ENCODE results near the gene MKKS.

MKKS gene

DNA sequence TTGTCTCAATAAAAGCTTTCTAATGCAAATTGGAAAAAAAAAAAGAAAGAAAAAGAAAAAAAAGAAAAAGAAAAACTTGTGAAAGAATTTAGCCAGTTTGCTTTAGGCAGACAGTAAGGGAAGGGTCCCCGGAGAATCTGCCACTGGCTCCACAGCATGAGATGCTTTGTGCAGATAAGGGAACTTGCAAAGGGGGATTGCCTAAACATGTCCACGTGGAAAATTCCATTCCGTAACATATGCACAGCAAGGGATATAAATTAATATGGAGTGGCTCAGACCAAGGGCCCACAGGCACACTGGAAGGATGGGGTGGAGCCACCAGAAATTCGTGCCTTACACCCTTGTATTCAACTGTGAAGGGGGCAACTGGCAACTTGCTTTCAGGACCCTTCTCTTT lies 45.4 kb downstream of the MKKS start:
- TF ChIP-seq, protein P1, sequence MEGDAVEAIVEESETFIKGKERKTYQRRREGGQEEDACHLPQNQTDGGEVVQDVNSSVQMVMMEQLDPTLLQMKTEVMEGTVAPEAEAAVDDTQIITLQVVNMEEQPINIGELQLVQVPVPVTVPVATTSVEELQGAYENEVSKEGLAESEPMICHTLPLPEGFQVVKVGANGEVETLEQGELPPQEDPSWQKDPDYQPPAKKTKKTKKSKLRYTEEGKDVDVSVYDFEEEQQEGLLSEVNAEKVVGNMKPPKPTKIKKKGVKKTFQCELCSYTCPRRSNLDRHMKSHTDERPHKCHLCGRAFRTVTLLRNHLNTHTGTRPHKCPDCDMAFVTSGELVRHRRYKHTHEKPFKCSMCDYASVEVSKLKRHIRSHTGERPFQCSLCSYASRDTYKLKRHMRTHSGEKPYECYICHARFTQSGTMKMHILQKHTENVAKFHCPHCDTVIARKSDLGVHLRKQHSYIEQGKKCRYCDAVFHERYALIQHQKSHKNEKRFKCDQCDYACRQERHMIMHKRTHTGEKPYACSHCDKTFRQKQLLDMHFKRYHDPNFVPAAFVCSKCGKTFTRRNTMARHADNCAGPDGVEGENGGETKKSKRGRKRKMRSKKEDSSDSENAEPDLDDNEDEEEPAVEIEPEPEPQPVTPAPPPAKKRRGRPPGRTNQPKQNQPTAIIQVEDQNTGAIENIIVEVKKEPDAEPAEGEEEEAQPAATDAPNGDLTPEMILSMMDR (conservative IDR thresholded peaks at IDR 0.05; ENCODE audit: low read length), result no peak
- no peak for TF ChIP-seq EZH2phosphoT487 (IDR thresholded peaks at IDR 0.05; ENCODE audit: borderline replicate concordance)
- no peak overlapping the region for H3K9ac ChIP-seq (ENCODE audit: low read depth, low read length, poor library complexity, severe bottlenecking)
- no peaks in the 10 kb centered on the region for H3K9me3 ChIP-seq (ENCODE audit: insufficient read depth, low read depth, low read length)
- no peak overlapping the region for H2AFZ ChIP-seq (ENCODE audit: low read length)
- no peaks in the 10 kb centered on the region for H3K79me2 ChIP-seq (ENCODE audit: insufficient read depth, low read length)
- no peak overlapping the region for H3K4me2 ChIP-seq (ENCODE audit: low read depth, low read length, poor library complexity, severe bottlenecking)
- H3F3A ChIP-seq (ENCODE audit: low read depth), result no peaks in the 10 kb centered on the region
- no peak overlapping the region for H3K4me3 ChIP-seq (ENCODE audit: low read length, poor library complexity, severe bottlenecking)
- no peaks in the 10 kb centered on the region for H3K27me3 ChIP-seq (ENCODE audit: insufficient read depth, low read length, poor library complexity, severe bottlenecking)
- H3K36me3 ChIP-seq (ENCODE audit: insufficient read depth, low read length), result no peaks in the 10 kb centered on the region
- H3K9me2 ChIP-seq (replicated peaks; ENCODE audit: low read depth, low read length), result no peaks in the 10 kb centered on the region
- no peaks in the 10 kb centered on the region for H4K20me1 ChIP-seq (ENCODE audit: insufficient read depth, low read length, poor library complexity, severe bottlenecking)
- H3K4me1 ChIP-seq (ENCODE audit: insufficient read depth, low read length, poor library complexity, severe bottlenecking), result no peaks in the 10 kb centered on the region

DNA sequence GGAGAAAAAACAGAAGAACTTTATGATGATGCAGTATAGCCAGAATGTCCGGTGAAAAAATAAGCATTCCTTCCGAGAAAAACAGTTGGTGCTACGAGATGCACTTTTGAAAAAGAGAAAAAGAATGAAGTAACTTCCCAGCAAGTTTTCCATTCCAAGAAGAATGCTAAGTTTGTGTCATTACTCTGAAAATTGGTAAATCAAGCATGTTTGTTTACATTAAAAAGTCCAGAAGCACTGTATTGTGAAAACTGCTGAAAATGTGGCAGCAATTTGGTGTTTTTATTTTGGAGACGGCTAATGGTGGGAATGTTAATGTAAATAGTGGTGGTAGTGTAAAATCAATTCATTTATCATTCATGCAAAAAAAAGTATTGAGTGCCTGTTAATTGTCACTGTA lies 46.3 kb downstream of the MKKS start:
- Histone ChIP-seq H3K9me3 (ENCODE audit: insufficient read depth, low read depth, low read length) (no peaks in the 10 kb centered on the region), H3F3A (ENCODE audit: low read depth) (no peaks in the 10 kb centered on the region), H3K9ac (ENCODE audit: low read depth, low read length, poor library complexity, severe bottlenecking) (no peak overlapping the region), H3K4me2 (ENCODE audit: low read depth, low read length, poor library complexity, severe bottlenecking) (no peak overlapping the region), H4K20me1 (ENCODE audit: insufficient read depth, low read length, poor library complexity, severe bottlenecking) (no peaks in the 10 kb centered on the region), H2AFZ (ENCODE audit: low read length) (no peak overlapping the region), H3K9me2 (replicated peaks; ENCODE audit: low read depth, low read length) (no peaks in the 10 kb centered on the region), H3K4me1 (ENCODE audit: insufficient read depth, low read length, poor library complexity, severe bottlenecking) (no peaks in the 10 kb centered on the region), H3K36me3 (ENCODE audit: insufficient read depth, low read length) (no peaks in the 10 kb centered on the region), H3K4me3 (ENCODE audit: low read length, poor library complexity, severe bottlenecking) (no peak overlapping the region), H3K27me3 (ENCODE audit: insufficient read depth, low read length, poor library complexity, severe bottlenecking) (no peaks in the 10 kb centered on the region), H3K79me2 (ENCODE audit: insufficient read depth, low read length) (no peaks in the 10 kb centered on the region)
- TF ChIP-seq EZH2phosphoT487 (IDR thresholded peaks at IDR 0.05; ENCODE audit: borderline replicate concordance), result no peak
- TF ChIP-seq, protein P1 (conservative IDR thresholded peaks at IDR 0.05; ENCODE audit: low read length), result no peak

GRCh38 chr20:10385850-10386544 lies 48.0 kb downstream of the MKKS start:
- no peaks in the 10 kb centered on the region for H3K36me3 ChIP-seq (ENCODE audit: insufficient read depth, low read length)
- no peaks in the 10 kb centered on the region for H3K27me3 ChIP-seq (ENCODE audit: insufficient read depth, low read length, poor library complexity, severe bottlenecking)
- H3K4me1 ChIP-seq (ENCODE audit: insufficient read depth, low read length, poor library complexity, severe bottlenecking), result no peaks in the 10 kb centered on the region
- H3K4me3 ChIP-seq (ENCODE audit: low read length, poor library complexity, severe bottlenecking), result no peak overlapping the region
- H3K9me2 ChIP-seq (replicated peaks; ENCODE audit: low read depth, low read length), result no peaks in the 10 kb centered on the region
- no peaks in the 10 kb centered on the region for H4K20me1 ChIP-seq (ENCODE audit: insufficient read depth, low read length, poor library complexity, severe bottlenecking)
- H3K4me2 ChIP-seq (ENCODE audit: low read depth, low read length, poor library complexity, severe bottlenecking), result no peak overlapping the region
- no peaks in the 10 kb centered on the region for H3F3A ChIP-seq (ENCODE audit: low read depth)
- TF ChIP-seq, protein P1 (conservative IDR thresholded peaks at IDR 0.05; ENCODE audit: low read length), result no peak
- no peak for TF ChIP-seq EZH2phosphoT487 (IDR thresholded peaks at IDR 0.05; ENCODE audit: borderline replicate concordance)
- no peaks in the 10 kb centered on the region for H3K79me2 ChIP-seq (ENCODE audit: insufficient read depth, low read length)
- H3K9me3 ChIP-seq (ENCODE audit: insufficient read depth, low read depth, low read length), result no peaks in the 10 kb centered on the region
- no peak overlapping the region for H2AFZ ChIP-seq (ENCODE audit: low read length)
- no peak overlapping the region for H3K9ac ChIP-seq (ENCODE audit: low read depth, low read length, poor library complexity, severe bottlenecking)
